Hepatocyte (in vitro differentiated cells): Measurements from ENCODE around the gene CALY. TPM values are rescaled to one million over a fixed set of nuclear protein-coding genes. Genes with fewer than 3 reads are reported as not detected.

ENCODE experiments used
- DNase-seq: peaks from one replicate; pipeline ENCODE4 v3.0.0-alpha.2; 2016; ENCODE audit warnings: low spot score
- H2AFZ ChIP-seq: fragments of 200-600 bp; sonication (generic); 2 replicates; pipeline ENCODE4 v1.6.0; 2016; ENCODE audit warnings: antibody characterized with exemption, mild to moderate bottlenecking
- H3K27ac ChIP-seq: fragments of 200-600 bp; sonication (generic); 2 replicates; pipeline ENCODE4 v1.5.1; 2016; ENCODE audit warnings: mild to moderate bottlenecking
- H3K27me3 ChIP-seq: fragments of 200-600 bp; sonication (generic); 2 replicates; pipeline ENCODE4 v1.6.1; 2016
- H3K36me3 ChIP-seq: fragments of 200-600 bp; sonication (generic); replicated peaks from 2 replicates; pipeline ENCODE4 v1.5.1; 2016; ENCODE audit warnings: low read depth; ENCODE audit not compliant: insufficient read depth
- H3K4me1 ChIP-seq: fragments of 200-600 bp; sonication (generic); 2 replicates; pipeline ENCODE4 v1.5.1; 2016; ENCODE audit warnings: mild to moderate bottlenecking, moderate library complexity; ENCODE audit not compliant: insufficient read depth
- H3K4me2 ChIP-seq: fragments of 200-600 bp; sonication (generic); 2 replicates; pipeline ENCODE4 v1.6.0; 2016
- H3K4me3 ChIP-seq: fragments of 200-600 bp; sonication (generic); 2 replicates; pipeline ENCODE4 v1.5.1; 2016; ENCODE audit warnings: mild to moderate bottlenecking
- H3K79me2 ChIP-seq: fragments of 200-600 bp; sonication (generic); 2 replicates; pipeline ENCODE4 v1.6.0; 2017; ENCODE audit warnings: mild to moderate bottlenecking
- H3K9me2 ChIP-seq: fragments of 200-600 bp; sonication (generic); replicated peaks from 2 replicates; pipeline ENCODE4 v1.6.0; 2017; ENCODE audit warnings: mild to moderate bottlenecking; ENCODE audit not compliant: insufficient read depth
- H3K9me3 ChIP-seq: fragments of 200-600 bp; sonication (generic); 2 replicates; pipeline ENCODE4 v1.5.1; 2016; ENCODE audit warnings: low read depth, mild to moderate bottlenecking
- H4K20me1 ChIP-seq: fragments of 200-600 bp; sonication (generic); 2 replicates; pipeline ENCODE4 v1.6.0; 2016; ENCODE audit warnings: mild to moderate bottlenecking; ENCODE audit not compliant: insufficient read depth, poor library complexity, severe bottlenecking
- CTCF ChIP-seq: fragments of 200-600 bp; sonication (generic); IDR thresholded peaks from 2 replicates; pipeline ENCODE4 v1.5.1; 2016; ENCODE audit warnings: antibody characterized with exemption, mild to moderate bottlenecking; ENCODE audit not compliant: poor library complexity
- EZH2 ChIP-seq: fragments of 200-600 bp; sonication (generic); IDR thresholded peaks from 2 replicates; pipeline ENCODE4 v1.6.1; 2016; ENCODE audit warnings: antibody characterized with exemption, mild to moderate bottlenecking, borderline replicate concordance
- EZH2phosphoT487 ChIP-seq: fragments of 200-600 bp; sonication (generic); IDR thresholded peaks from one replicate; pipeline ENCODE4 v1.6.1; 2018; ENCODE audit warnings: antibody characterized with exemption, mild to moderate bottlenecking, low read depth, moderate library complexity; ENCODE audit not compliant: unreplicated experiment, severe bottlenecking
- WGBS: methylation state at CpG from one replicate; pipeline ENCODE4 v1.1.6; 2016; ENCODE audit warnings: low lambda C conversion rate; ENCODE audit errors: missing lambda C conversion rate; 5-methylcytosine and 5-hydroxymethylcytosine counted together
- polyA plus RNA-seq: library from polyadenylated mRNA; unstranded; fragments of >200 nt; fragmentation: Nextera tagmentation; extraction: Ambion mirVana; gene quantifications from 2 replicates; pipeline ENCODE4 v1.2.1, GENCODE V29; 2016
- total RNA-seq: library from RNA; depleted of rRNA; stranded (reverse); fragments of >200 nt; gene quantifications from 2 replicates; pipeline ENCODE4 v1.2.3, GENCODE V29; 2014

Gene CALY
- total and polyA plus RNA-seq, 2 experiments from 2014 or later: 2.3 to 3.7 TPM

GRCh38 chr10:133366130-133366478, 29.4 kb upstream of the CALY start:
- H3K27me3 ChIP-seq: no peaks in the 10 kb centered on the region
- no peak overlapping the region for H3K4me3 ChIP-seq
- TF ChIP-seq CTCF (no peak), EZH2 (no peak), EZH2phosphoT487 (no peak)

GRCh38 chr10:133365461-133366129, 28.9 kb upstream of the CALY start:
- no peak overlapping the region for H3K4me3 ChIP-seq
- H3K9me2 ChIP-seq: no peaks in the 10 kb centered on the region
- no peak overlapping the region for H3K27ac ChIP-seq
- no peaks in the 10 kb centered on the region for H3K9me3 ChIP-seq
- no peak overlapping the region for H2AFZ ChIP-seq
- 95% methylated on average over 13 of the region's 13 CpGs for WGBS
- no peaks in the 10 kb centered on the region for H3K27me3 ChIP-seq
- no peak for TF ChIP-seq EZH2phosphoT487
- TF ChIP-seq CTCF: no peak
- TF ChIP-seq EZH2: no peak
- H3K4me1 ChIP-seq: peaks cover under 1% of the 10 kb centered on the region
- no peak overlapping the region for H3K4me2 ChIP-seq
- H3K79me2 ChIP-seq: no peaks in the 10 kb centered on the region
- no peaks in the 10 kb centered on the region for H4K20me1 ChIP-seq
- no peak for DNase-seq
- H3K36me3 ChIP-seq: no peaks in the 10 kb centered on the region

More at GRCh38 chr10:133366130-133366478, 29.4 kb upstream of the CALY start:
- WGBS: 91% methylated on average over 17 of the region's 17 CpGs
- DNase-seq: no peak
- Histone ChIP-seq H3K27ac (no peak overlapping the region), H3K4me2 (no peak overlapping the region), H3K9me2 (no peaks in the 10 kb centered on the region), H3K79me2 (no peaks in the 10 kb centered on the region), H3K36me3 (no peaks in the 10 kb centered on the region), H2AFZ (no peak overlapping the region), H3K9me3 (no peaks in the 10 kb centered on the region), H3K4me1 (no peaks in the 10 kb centered on the region), H4K20me1 (no peaks in the 10 kb centered on the region)

DNA sequence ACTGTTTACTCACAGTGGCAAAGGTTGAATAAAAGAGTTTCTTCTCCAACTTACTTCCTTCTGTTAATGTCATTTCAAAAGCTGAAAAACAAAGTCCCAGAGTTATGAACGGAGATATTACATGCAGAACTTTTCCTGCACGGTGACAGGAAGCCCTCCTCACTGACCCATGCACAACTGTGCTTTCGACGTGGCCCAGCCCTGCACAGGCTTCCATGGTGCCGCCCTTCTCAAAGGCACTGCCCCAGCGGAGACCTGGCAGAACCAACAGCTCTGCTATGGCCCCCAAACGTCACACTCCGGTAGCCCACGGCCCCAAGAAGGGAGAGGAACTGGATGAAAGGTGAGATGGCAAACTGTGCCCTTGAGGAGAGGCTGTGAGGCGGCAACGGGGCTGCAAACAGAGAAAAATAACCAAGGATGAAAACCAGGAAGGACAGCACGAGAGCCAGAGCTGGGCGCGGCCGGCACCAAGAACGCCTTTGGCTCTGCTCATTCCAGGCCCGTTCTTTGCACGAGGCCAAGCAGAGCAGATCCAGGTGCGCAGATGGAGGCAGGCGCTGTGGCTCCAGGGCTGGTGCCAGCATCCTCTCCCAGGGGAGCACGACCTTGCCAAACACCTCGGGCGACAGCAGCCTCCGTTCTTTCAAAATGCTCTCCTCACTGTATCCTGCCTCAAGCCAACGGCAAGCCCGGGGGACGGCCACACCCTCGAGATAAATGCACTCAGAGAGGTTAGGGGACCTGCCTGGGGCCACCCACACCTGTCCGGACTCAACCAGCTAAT, 28.1 kb upstream of the CALY start:
- H3K79me2 ChIP-seq: no peaks in the 10 kb centered on the region
- TF ChIP-seq CTCF: no peak
- TF ChIP-seq EZH2: no peak
- no peak for TF ChIP-seq EZH2phosphoT487
- no peak for DNase-seq
- no peaks in the 10 kb centered on the region for H3K9me2 ChIP-seq
- no peaks in the 10 kb centered on the region for H4K20me1 ChIP-seq
- H3K27ac ChIP-seq: peak overlapping the region; percentile 40
- H3K9me3 ChIP-seq: no peaks in the 10 kb centered on the region
- no peak overlapping the region for H3K4me3 ChIP-seq
- no peaks in the 10 kb centered on the region for H3K36me3 ChIP-seq
- H2AFZ ChIP-seq: no peak overlapping the region
- no peak overlapping the region for H3K4me2 ChIP-seq
- WGBS: 90% methylated on average over 29 of the region's 29 CpGs
- peaks cover 8% of the 10 kb centered on the region for H3K4me1 ChIP-seq
- H3K27me3 ChIP-seq: no peaks in the 10 kb centered on the region
